IPS DF 4.7 (cell line): ENCODE results near the gene FAH.

Experiments
- DNase-seq: peaks from one replicate; pipeline ENCODE4 v3.0.0-alpha.2; 2013; ENCODE audit warnings: low spot score; ENCODE audit errors: extremely low read depth

FAH gene

DNA sequence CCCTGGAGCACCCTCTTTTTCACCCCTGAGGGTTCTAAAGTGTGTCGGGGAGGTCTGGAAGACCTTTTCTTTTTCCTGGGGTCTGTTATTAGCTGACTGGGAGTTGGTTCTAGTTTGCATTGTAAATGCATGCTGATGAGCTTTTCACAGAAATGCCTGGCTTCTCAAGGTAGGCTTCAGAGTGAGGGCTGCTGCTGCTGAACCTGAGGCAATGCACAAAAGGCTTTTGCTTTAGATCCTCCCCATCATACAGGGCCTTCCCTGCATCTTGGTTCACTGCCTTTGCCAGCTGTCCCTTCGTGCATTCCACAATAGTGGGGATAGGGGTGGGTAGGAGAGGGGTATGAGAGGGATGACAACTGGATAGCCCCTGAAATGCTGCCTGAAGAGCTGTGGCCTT is 46.6 kb downstream of the FAH start:
- no peak for DNase-seq

DNA sequence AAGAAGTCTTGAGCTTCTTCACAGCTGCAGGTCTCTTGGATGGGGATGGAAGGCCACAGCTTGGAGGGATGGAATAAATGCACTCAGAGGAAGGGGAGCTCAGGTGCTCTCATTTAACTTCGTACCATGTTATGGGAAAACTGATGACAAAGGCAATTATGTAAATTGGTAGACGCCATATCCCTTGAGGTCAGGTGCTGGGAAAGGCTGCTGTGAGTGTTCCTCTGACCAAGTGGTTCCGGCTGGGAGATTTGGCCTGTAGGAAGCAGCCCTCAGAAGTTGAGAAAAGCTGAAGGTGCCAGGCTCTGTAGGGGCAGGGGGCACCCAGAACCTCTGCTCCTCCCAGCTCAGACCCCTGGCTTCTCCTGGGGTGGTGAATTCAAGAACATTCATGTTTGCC is 47.1 kb downstream of the FAH start:
- DNase-seq: no peak

DNA sequence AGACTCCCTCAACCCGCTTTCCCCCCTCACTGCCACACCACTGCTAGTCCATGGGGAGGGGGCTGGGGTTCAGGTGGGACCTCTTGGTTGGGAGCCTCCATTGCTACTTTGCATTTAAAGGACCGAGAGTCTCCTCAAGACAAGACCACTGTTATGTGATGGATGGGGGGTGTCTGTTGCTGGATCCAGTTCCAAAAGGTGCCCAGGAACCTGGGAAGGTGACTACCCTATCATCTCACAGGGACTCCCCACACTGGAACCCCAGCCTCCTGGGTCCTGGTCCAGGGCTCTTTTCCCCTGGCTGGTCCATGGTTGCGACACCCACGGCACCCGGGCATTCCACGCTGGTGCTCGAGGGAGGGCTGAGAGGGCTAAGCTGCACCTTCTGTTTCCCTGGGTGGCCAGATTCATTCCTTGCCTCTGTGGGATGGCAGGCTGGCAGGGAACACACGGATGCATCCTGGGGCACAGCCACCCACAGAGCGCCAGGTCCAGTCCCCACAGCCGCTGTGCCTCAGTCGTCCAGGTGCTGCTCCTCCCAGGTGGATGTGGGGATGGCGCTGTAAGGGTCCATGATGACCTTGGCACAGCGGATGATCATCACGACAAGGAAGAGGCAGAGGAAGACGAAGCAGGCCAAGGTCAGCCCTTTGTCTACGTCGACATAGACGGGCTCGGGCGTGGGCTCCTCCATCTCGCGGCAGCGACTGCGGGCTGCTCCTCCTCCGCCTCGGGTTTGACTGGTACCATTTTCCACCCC is 48.6 kb downstream of the FAH start:
- DNase-seq: no peak

DNA sequence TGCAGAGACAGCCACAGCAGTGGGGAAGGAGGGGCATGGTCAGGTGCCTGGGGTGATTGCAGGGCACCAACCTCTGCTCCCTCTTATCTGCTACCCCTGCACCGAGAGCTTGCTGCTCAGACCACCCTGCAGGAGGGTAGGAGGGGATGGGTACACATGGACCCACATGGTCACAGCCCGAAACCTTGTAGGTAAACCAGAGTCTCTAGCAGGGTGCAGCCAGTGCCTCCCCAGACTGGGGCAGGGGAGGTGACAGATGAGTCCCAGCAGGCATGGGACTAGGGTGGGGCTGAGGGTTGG is 49.2 kb downstream of the FAH start:
- no peak for DNase-seq

DNA sequence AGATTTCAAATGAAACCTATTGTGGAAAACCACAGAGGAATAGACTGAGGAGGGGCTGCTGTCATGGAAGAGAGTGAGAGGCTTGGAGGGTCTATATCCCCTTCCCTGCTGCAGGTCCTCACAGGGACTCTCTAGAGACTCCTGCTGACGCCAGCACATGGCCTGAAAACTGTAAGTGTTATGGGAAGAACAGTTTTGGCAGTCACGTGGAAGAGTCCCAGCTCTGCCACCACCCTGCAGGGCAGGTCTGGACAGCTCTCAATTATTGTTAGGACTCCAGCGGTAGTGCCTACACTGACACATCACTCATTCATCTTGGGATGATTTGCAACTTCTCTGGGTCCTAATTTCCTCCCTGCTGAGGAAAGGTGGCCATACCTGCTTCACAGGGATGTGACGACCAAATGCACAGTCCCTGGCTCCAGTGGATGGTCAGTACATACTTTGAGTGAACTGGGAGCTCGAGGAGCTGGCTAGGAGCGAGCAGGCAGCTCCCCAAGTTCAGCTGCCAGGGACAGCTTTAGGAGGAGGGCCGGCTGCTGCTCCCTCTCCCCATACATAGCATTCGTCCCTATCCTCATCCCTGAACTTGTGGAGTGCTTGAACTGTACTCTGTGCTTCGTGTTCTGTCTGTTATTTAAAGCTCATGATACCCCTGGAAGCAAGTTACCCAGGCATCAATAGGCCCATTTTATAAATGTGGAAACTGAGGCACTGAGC is 50.0 kb downstream of the FAH start:
- DNase-seq: no peak

DNA sequence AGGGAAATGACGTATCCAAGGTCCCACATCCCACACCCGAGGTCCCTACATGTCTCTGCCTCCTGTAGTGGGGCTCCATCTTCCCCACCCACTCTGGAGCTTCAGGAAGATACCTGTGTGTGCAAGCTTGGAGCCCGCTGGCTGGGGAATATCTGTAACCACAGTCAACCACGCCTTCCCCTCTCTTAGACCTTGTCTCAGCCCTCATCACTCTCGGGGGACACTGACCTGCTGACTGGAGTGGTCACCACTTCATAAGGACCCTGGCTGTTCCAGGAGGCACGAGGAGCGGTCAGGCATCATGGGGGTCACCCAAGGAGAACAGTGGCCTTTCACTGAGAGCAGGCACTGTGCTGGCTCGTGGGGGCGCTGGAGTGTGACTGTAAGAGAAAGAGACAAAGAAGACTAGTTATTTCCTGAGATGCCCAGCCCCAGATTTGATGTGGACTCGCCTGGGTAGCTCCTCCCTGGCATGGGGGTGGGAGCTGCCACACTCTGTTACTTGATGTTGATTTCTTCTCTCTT is 50.6 kb downstream of the FAH start:
- DNase-seq: no peak

DNA sequence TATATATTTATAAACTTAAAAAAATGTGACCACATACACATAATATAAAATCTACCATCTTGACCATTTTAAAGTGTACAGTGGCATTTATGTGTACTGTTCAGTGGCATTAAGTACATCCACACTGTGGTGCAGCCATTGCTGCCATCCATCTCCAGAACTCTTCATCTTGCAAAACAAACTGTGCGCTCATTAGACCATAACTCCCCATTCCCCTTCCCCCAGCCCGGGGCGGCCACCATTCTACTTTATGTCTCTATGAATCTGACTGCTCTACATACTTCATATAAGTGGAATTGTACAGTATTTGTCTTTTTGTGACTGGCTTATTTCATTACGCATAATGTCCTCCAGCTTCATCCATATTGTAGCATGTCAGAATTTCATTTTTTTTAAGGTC is 51.4 kb downstream of the FAH start:
- no peak for DNase-seq

DNA sequence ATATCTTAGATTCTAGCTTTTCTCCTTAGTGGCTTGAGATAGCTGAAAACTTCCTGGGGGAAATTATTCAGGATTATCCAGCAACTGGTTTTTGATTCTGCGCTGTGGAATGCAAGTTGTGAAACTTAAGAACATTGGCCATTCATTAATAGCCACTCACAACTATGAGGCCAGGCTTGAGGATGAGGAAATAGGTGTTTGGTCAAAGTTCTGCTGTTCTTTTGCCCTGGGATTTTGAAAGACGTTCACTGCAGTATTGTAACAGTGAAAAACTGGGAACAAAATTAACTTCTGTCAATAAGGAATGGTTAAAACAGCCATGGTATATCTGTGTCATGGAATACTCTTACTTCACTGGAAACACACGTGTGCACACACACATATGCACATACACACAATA is 55.1 kb downstream of the FAH start:
- no peak for DNase-seq

DNA sequence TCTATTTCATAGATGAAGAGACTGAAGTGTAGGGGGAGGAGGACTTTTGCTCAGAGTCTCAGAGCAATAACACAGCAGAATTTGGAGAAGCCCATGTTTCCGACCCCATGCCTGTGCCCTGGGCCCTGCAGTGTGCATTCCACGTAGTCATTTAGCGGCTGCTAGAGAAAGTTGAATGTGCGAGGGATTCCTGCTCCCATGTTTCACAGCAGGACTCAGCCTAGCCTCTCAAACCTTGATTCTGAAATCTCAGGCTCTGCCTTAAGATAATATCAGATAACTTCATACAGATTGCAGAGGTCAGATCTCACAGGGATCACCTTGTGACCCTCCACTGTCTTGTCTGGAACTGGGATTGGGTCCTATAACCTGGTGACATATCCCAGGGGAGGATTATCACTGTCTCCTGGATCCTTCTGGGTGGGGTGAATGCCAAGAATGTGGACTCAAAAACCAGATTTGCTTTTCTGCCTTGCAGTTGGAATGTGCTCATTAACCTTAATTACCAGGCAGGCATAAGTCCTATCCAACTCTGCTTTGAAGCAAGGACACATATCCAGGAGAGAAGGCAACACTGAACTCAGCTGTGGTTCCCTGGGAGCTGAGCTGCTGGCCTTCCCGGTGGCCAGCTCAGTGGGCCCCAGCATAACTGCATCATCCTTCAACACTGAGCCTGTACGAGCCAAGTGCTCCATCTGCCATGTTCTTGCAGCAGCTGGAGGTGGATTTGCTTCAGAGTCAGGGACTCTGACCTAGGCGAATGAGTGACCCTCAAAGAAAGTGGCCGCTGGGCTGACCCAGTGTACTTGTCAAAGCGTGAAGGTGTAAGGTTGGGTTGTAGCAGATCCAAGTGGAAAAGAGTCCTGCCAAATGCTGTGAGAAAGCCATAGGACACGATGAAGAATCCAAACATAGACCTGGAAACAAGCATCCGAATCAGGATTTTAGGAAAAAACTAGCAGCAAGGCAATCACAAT is 56.2 kb downstream of the FAH start:
- DNase-seq: no peak

DNA sequence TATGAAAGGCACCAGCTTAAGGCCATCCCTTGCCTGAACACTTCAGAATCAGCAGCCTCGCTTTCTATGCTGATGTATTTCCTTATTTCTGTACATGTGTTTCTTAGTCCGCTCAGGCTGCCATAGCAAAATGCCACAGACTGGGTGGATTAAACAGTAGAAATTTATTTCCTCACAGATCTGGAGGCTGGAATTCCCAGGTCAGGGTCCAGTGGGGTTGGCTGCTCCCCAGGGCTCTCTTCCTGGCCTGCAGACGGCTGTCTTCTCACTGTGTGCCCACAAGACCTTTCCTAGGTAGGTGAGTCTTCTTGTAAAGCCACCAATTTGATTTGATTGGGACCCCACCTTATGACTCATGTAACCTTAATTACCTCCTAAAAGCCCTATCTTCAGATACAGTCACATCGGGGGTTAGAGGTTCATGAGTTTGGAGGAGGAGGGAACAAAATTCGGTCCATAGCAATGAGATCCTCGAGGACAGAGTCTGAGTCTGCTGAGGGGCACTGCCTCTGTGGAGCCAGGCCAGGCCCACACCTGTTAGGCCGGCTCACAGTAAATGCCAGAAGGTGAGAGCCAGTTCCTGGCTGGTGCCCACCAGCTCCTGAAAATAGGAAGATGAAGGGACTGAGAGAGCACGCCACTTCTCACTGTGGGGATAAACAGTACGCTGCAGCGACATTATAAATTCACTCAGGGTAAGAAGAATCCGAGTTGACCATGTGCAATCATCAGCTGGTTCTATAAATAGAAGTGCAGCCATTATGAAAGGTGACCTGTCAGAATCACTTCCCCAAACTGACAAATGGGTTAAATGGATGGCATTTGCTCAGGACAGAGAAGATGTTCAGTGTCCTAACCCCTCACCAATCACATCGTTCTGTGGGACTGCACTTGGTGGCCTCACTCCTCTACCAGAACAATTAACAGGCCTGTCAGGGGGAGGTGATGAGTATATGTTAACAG is 58.1 kb downstream of the FAH start:
- no peak for DNase-seq

DNA sequence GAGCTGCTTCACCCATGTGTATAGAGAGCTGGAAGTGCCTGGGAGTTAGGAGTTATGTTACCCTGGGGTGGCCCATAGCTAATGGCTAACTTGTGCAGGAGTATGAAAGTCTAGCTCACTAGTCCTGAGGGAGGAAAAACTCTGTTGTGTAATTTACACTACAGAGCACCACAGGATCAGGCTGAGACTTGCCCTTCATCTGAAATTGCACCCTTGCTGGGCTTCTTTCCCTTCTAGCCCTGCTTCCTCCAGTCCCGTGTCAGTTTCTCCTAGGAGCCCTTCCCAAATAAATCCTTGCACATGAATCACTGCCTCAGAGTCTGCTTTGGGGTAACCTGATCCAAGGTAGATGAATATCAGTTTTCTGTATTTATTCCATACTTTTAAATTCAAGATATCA is 59.2 kb downstream of the FAH start:
- no peak for DNase-seq

DNA sequence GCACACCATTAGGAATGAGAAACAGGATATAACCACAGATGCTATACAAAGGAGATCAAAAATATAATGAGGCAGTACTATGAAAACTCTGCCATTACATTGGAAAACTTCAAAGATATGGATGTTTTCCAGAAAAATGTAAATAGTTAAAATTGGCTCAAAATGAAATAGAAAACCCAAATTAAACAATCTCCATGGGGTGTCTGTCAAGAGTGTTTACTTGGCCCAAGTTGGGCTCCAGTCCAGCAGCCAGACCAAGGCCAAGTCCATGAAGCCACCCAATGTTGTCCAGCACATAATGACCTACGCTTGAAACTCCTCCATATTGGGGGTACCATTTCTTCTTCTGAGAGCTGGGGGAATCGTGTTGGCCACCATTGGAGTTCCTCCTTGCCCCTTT is 62.1 kb downstream of the FAH start:
- DNase-seq: no peak

DNA sequence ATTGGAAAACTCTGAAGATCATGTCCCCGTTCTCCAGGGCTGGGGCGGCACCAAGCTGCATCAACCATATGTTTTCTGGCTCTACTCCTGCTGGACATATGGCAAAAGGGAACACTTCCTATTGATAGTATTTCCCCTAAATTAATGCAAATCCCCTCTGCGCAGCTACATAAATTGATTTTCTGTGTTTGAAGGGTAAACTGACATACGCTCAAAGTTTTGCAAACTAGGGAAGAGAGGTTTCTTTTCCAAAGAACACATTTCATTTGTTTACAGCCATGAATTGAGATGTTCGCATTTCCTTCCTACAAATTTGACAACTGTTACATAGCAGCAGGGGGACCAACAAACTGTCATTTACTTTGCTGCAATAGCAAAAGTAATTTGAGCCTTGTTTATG is 63.3 kb downstream of the FAH start:
- no peak for DNase-seq

DNA sequence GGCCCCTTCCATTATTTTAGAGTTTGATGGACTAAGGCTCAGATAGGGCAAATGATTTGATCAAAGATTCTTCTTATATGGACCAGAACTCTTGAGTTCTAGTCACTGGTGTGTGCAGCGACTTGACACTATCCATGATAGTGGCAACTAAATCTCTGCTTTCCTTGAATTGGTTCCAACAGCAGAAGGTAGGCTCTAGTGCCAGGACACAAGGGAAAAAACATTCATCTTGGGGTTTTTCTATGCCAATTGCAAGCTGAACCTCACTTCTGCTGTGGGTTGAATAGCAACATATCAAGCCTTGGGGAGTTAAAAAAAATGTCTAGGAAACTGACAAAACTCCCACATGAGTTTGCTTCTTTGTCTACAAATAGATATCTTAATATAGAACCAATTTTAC is 64.1 kb downstream of the FAH start:
- no peak for DNase-seq

DNA sequence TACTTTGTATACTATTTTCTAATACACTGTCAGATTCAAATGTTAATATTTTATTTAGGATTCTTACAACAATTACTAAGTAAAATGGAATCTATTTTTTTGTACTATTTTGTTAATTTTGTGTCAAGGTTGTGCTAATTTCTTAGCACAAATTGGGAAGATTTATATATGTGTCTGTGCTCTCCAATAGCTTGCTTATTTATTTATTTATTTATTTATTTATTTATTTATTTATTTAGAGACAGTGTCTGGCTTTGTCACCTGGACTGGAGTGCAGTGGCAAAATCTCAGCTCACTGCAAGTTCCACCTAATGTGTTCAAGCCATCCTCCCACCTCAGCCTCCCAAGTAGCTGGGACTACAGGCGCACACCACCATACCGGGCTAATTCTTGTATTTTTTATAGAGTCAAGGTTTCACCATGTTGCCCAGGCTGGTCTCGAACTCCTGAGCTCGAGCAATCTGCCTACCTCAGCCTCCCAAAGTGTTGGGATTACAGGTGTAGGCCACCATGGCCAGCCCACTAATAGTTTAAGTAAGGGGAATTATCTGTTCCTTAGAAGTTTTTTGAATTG is 64.6 kb downstream of the FAH start:
- no peak for DNase-seq

DNA sequence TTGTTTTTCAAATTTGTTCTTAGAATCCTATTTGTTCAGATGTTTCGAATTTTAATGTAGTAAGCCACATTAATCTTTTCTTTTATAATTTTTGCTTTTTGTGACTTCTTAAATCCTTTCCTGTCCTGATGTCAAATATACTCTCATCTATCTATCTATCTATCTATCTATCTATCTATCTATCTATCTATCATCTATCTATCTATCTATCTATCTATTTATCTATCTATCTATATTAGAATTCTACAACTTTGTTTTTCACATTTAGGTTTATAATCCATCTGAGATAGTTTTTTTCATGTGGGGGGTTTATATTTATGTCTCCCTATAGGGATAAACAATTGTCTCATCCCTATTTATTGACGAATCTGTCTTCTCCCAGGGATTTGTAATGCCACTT is 67.2 kb downstream of the FAH start:
- DNase-seq: no peak

DNA sequence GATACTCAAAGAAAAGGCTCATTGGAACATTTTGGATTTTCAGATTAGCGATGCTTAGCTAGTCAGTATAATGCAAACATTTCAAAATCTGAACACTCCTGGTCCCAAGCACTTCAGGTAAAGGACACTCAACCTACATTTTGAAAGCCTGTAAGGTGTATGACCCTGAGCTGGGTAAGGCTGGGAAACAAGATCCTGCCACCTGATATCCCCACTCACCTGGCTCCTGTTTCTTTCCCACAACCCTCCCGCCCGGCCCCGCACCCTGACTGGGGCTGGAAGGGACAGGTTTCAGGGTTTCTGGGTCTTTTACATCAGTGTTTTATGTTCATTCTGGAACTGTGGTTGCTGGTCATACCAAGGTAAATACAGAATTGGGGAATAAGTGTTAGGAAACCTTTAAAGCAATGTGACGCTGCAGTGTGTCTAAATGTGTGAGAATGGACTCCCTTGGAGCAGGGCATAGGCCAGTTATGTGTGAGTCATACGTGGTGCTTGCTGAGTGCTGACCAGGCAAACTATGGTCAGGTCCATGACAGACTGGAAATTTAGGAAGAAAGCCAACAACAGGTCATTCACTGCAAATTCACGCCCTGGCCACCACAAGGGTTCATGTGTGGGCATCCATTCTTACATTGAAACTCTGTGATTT is 76.3 kb downstream of the FAH start:
- no peak for DNase-seq

DNA sequence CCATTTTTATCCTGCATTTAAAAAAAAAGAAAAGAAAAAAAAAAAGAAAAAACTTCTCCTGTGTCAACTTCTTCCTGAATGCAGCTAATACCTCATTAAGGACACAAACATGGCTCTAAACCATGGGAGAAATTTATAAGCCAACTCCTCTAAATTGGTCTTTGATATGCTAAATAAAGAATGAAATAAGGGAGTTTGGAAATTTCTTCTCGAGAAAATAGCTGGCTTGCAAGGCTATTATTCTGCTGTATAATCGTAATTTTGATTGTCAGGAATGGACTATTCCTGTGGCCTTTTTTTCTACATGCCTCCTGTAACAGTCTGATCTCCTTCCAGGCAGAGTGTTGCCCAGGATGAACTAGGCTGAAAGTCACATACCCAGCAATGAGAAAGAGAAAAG is 78.6 kb downstream of the FAH start:
- no peak for DNase-seq

DNA sequence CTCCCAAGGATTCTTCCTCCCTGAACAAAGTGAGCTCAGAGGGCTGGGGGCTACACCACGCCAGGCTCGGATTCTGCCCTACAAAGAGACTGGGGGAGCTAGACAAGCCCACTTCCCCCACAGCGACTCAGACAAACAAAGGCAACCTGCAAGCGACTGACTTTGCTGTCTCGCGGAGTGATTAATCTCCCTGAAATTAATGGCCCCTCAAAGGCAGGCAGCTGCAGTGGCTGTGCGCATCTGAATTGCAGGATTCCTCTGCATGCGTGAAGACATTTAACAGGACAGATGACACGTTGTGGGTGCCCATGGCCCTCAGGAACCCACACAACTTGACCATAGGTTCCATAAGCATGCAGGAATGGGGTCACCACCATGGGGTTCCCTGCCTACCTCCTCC is 80.8 kb downstream of the FAH start:
- no peak for DNase-seq

DNA sequence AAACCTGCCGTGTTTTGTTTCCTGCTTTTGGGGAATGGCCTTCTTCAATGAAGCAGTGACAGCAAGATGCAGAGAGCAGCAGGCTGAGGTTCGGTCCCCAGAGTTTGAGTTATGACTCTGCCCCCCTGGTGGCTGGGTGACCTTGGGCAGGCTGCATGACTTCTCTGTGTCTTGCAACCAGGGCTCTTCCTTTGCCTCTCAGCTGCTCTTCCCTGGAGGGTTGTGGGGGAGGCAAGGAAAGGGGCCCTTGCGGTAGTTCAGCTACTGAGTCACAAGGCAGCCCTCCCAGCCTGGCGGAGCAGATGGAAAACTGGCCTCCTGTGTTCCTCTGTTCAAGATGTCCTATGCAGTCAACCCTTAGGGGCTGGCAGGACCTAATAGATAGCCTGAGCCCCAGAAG is 82.1 kb downstream of the FAH start:
- DNase-seq: no peak
